Activated CD4-positive, CD25-positive, alpha-beta regulatory T cell treated with anti-CD3 and anti-CD28 coated beads, Interleukin-2, amount 50 U/mL, for 24 hours (primary cell): ENCODE measurements around the gene MLC1.
"Not testable (repeated sequence)": the region's sequence is repeated elsewhere in the genome, so short reads cannot be mapped to it uniquely, and the experiment has no call there.

Experiments used
- ATAC-seq, 2 donors: fragments of 150-1000 bp; cut with Tn5 transposase; one replicate each; pipeline ENCODE4 v1.10.0; 2021; ENCODE audit warnings: mild to moderate bottlenecking in 1 of 2, moderate library complexity in 1 of 2

MLC1 gene

DNA sequence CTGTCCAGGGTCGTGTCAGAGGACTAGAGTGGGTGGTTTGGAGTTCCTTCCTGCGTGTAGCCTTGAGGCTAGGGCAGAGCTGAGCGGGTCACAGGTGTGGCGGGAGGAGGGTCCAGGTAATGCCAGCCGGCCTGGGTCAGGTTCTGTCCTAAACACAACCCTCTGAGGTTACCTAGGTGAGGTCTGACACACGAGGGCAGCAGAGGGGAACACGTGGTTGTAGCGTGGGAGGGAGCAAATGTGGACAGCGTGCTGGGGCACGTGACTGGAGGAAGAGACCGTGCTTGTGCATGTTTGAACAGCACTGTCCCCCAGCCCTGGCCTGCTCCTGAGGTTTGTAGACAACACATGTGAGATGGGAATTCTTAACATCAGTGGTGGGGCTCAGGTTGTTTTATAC, 17.7 kb upstream of the MLC1 start:
- ATAC-seq, result no peak

DNA sequence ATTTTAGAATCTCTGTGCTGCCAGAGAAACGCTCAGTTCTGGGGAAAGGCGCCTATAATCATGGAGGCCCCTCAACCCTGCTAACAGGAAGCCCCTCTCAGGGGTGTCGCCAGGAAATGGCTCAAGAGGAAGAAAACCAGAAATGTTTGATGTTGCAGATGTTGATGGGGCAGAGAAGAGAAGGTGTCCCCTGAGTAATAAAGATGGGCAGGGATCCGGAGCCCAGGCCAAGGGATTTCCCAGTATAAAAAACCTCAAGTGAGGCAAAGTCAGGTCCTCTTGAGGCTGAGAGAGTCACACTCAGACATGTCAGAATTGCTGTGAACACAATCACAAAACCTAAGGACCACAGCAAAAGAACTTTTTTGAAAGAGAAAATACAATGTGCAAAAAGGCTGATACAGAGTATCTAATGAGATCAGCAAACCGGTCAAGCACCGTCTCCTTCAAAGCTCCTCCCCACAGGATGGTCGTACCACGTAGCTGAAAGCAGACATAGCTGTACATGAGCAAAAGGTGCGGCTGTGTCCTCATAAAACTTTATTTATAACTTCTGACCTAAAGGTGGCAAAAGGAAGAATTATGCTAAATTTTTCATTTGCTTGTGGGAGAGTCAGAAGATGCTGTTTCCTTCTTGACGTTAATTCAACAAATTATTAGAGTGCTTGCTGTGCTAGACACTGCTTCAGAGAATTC, 16.8 kb upstream of the MLC1 start:
- no peak for ATAC-seq

DNA sequence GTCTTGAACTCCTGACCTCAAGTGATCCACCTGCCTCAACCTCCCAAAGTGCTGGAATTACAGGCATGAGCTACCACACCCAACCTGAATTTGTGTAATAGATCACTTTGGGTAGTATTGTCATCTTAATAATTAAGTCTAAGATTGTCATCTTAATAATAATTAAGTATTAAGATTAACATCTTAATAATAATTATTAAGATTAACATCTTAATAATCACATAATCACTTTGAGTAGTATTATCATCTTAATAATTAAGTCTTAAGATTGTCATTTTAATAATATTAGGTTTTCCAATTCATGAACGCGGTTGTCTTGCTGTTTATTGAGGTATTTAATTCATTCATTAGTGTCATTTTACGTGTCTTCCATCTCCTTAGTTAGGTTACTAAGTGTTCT, 12.8 kb upstream of the MLC1 start:
- ATAC-seq, result no peak

DNA sequence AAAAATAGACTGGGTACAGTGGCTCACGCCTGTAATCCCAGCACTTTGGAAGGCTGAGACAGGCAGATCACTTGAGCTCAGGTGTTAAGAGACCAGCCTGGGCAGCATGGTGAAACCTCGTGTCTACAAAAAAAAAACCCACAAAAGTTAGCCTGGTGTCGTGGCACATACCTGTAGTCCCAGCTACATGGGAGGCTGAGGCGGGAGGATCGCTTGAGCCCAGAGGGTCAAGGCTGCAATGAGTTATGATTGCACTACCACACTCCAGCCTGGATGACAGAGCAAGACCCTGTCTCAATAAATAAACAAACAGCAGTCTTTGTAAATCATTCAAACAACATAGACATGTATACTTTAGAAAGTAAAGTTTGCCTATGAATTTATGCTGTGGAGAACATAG, 7.1 kb upstream of the MLC1 start:
- no peak for ATAC-seq

DNA sequence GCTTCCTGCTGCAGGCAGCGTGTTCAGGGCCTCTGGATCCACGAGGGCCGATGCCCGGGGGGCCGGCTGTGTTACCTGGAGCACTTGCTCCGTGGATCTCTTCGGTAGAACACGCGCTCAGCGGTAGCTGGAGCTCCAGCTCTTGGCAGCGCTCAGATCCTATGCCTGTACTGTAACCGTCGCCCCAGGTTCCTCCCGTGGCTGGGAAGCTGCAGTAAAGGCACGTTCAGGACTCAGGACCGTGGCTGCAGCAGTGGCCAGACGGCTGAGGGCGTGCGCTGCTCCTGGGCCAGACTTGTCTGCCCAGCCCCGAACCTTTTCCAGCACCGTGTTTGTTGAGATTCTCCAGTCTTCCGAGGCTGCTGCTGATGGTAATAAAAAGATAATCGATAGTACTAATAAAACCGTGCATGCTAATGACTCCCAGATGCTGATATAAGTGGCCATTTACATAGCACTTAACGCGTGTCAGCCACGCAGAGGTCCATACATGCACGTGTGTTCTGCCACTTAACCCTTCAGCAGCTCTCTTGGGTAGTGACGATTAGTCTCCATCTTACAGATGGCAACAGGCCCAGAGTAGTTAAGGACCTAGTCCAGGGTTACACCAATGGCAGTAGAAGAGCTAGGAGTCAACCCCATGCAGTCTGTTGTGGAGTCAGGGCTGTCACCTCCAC, 6.0 kb upstream of the MLC1 start:
- ATAC-seq, result no peak

DNA sequence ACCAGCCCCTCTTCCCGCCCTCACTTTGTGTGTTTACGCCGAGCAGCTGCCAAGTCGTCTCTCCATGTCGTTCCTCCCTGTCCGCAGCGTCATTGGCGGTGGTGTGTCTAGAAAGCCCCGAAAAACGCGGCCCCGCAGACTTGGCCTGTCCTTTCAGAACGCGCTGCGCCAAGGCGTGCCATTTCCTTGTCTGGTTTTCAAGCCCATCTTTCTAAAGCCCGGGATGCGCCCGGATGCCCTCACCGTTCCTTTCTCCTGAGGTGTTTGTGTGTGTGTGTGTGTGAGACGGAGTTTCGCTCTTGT, 5.1 kb upstream of the MLC1 start:
- no peak for ATAC-seq

DNA sequence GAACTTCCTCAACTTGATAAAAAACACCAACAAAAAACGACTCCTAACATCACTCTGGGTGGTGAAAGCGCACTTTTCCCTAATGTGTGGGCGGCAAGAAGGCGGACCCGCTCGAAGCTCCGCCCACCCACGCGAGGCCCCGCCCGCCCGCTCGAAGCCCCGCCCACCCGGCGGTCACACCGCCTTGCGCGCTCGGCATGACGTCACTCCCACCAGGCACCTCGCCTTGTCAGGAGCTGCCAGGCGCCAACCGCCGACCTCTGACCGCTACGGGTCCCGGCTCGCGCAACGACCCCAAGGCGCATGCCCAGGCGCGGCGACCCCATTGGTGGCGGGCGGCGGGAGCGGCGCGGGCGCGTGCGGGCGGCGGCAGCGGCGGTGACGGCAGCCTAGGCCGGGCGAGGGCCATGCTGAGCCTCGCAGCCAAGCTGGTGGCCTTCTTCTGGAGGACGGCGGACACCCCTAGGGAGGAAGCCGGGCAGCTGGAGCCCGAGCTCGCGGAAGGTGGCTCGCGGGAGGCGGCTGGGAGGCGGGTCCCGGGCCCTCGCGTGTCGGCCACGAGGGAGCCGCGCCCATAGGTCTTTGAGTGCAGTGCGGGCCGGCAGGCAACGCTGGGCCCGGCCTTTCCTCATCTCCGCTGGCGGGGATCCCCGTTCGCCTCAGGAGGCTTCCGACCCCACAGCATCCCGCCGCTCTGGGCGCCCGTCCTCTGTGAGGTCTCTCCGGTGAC, 4.6 kb upstream of the MLC1 start, which contains the start of gene MOV10L1:
TSS of gene MOV10L1 (plus strand) at position 325 of the 730 bp plus-strand sequence. CDS start at position 408, 83 bp downstream.
- ATAC-seq, result no peak

DNA sequence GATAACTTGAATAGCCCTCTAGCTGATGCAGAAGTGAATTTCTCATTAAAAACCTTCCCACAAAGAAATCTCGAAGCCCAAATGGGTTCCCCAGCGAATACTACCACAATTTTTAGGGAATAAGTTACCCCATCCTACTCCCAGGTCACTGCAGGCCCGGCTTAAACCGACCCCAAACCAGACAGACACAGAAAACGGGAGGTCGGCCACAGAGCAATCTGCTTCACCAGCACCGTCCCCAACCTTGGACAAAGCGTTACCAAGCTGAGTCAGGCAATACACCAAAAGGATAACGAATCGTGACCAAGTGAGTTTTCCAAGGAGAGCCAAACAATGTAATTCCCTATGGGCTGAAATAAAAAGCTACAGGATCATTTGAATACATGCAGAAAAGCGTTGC, 4.0 kb upstream of the MLC1 start:
- no peak for ATAC-seq

DNA sequence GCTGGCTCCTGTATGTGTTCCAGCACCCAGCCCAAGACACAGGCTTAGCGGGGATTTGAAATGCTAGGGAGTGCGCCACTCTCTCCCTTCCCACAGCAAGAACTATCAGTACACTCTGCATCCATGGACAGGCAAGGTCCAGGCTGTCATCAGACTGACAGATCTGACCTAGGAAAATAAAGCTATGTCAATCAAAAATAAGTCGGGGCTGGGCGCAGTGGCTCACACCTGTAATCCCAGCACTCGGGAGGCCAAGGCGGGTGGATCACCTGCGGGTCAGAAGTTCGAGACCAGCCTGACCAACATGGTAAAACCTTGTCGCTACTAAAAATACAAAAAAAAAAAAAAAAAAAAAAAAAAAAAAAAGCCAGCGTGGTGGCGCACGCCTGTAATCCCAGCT, 2.9 kb upstream of the MLC1 start:
- no peak for ATAC-seq

DNA sequence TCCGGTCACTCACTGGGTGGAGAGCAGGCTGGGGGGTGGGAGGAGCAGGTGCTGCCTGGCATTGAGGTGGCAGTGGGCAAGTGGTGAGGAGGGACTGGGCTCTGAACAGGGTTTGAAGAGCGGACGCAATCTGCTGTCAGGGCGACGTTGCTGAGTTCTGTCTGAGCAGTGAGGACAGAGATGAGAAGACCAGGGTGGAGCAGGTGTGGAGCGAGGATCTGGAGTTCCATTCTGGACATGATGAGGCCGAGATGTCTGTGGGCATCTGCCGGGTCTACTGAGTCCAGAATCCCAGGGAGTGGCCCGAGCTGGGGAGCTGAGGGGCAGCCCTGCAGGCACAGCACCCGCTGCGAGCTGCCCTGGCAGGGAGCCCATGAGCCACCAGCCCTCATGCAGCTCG, 2.4 kb upstream of the MLC1 start:
- ATAC-seq, result no peak

DNA sequence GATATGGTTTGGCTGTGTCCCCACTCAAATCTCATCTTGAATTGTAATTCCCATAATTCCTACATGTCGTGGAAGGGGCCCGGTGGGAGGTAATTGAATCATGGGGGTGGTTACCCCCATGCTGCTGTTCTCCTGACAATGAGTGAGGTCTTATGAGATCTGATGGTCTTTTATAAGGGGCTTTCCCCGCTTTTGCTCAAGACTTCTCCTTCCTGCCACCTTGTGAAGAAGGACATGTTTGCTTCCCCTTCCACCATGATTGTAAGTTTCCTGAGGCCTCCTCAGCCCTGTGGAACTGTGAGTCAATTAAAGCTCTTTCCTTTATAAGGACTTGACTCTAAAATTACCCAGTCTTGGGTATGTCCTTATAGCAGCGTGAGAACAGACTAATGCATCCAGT, 1.7 kb upstream of the MLC1 start:
- not testable (repeated sequence) for ATAC-seq

DNA sequence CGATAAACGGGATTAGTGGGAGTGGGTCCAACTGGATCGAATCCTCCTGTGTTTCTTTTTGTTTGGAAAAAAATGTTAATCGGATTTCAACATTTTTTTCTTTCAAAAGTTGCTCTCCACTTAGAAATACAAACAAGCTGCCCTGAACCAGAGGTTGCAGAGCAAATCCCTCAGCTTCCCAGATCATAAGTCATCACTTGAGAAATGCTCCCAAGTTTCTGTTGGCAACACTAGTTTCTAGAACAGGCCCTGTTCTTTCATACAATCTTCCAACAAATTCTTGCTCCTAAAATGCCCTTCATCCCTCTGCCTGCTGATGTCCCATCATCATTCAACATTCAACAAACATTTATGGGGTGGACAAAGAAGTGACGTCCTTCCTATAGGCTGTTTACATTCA, 1.3 kb upstream of the MLC1 start:
- ATAC-seq, result no peak

DNA sequence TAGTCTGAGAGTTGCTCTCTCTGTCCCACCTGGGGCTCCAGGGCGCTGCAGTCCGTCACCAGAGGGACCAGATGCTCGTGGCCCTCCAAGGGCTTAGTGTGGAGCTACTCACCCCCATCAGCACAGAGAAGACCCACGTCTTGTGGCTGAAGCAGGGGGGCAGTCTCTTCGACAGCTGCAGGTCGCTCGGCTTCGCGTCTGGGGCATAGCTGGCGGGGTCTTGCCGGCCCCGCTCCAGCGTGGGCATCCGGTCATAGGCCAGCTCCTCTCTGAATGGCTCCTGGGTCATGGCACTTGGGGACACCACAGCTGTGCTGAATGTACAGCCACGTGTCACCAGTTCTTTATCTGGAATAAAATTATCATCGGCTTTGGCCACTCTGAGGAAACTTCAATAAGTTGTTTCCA, 608 bp downstream of the MLC1 start:
- no peak for ATAC-seq

DNA sequence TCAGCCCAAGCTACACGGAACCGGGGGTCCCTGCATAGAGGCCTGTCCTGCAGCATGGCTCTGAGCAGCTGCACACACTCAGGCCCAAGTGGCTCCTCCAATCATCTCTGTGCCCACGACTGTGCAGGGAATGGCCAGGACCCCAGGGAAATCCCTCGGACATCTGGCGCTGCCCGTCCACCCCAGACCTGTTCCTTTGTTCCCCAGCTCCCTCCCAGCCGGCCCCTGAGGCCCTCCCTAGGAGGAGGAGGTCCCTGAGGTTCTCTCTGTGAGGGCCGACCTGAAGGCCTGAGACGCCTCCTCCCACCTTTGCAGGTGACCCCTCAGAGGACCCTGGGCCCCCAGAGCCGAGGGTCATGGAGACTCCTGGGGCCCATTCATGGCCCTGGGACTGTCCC, 1.1 kb downstream of the MLC1 start:
- ATAC-seq, result no peak

DNA sequence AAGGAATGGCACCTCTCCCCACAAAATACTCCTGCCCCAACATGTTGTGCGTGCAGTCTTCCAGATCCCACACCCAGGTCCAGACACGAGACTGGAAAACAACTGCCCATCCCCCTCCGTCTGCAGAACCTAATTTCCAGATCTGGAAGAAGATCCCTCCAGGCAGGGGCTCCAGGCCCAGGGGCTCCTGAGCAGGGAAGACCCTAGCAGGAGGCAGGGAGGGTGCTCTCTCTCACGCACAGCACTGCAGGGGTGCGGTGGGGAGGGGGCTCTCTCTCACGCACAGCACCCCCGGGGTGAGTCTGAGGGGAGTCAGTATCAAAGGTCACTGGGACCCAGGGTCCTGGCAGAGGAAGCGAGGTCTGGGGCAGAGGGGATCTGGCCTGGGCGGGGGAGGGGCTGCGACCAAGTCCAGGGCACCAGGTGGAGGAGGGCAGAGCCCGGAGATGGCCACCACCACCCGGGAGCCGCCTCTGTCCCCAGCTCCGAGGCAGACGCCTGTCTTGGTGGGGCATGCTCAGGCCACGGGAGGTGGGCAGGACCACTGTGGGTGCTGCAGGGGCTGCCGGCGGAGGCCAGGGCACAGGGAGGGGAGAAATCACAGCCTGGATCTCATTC, 1.7 kb downstream of the MLC1 start:
- no peak for ATAC-seq

DNA sequence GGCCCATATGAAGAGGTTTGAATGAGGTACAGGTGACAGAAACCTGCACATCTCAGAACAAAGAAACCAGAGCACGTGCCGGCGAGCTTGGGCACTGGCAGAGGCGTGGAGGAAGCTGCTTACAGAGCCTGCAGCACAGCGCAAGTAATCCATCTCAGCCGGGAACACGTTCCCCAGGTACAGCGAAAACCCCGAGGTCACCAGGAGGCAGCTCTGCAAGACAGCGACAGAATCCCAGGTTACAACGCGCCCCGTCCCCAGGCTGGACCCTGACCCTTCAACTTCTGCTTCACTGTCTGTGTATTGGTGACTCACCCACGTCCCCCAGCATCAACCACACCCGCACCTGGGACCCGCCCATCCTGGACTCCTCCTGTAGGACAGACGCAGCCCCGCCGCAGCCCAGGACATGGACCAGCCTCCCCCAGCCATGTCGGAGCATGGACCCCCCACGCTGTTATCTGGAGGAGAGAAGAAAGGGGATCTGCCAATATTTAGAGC, 2.2 kb downstream of the MLC1 start:
- ATAC-seq, result no peak

DNA sequence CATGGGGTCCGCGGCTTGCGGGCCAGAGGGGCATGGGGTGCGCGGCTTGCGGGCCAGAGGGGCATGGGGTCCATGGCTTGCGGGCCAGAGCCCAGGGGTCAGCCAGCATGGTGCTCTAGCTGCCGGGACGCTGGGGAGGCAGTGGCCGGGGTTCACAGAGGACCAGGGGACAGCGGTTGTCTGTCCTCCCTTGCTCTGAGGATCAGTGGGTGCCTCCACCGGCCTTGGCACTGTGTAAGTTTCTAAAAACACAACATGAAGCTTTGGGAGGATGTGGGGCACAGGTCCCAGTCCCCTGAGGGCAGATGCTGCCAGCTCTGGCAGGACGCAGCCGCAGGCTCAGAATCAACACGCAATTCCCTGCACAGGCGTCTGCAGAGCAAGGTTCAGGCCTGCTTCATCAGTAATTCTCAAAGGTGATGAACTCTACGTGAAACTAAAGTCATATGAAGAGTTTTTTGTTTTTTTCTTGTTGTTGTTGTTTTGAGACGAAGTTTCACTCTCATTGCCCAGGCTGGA, 3.0 kb downstream of the MLC1 start:
- no peak for ATAC-seq

DNA sequence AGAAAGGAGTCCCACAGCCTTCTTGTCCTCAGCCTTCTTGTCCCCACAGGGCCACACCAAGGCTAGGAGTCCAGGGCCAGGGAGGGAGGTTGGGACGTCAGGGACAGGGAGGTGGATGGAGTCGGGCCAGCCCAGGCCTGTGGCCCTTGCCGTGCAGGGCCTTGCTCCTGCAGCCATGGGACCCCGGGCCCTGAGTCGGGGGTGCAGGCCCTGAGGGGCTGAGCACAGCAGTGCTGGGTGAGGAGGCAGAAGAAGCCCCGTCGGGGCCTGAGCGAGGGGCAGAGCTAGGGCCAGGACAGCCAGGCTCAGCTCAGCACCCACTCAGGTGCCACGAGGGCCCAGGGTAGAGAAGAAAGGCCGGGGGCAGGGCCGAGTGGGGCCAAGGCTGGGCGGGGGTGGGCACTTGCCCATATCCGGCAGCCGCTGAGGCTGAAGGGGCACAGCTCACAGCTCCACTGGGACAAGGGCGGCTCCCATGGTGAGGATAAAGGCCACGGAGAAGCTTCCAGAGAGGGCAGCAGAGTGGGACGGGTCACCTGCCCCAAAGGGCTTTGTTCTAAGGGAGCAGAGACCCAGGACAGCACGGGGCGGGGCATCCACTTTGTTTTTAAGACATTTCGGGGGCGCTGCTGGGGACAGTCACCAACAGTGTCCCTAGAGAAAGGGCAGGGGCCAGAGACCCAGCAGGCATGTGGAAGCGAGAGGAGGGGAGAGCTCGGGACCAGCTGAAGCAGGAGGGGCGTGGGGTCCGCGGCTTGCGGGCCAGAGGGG, 3.6 kb downstream of the MLC1 start:
- ATAC-seq, result no peak

DNA sequence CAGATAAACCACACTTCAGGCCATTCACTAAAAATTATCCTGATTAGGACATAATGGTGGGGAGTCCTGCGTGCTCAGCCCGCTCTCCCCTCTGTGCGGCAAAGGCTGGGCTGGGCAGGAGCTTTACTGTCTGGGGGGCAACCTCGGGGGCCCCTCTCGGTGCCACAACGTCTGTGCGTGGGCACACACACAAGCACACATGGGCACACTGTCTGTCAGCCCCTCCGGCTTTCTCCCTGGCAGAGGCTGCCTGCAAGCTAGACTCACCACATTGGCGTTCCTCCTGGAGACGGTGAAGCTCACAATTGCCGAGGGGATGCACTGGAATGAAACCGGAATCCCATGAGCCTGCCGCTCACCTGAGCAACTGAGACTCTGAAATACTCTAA, 5.2 kb downstream of the MLC1 start:
- no peak for ATAC-seq

DNA sequence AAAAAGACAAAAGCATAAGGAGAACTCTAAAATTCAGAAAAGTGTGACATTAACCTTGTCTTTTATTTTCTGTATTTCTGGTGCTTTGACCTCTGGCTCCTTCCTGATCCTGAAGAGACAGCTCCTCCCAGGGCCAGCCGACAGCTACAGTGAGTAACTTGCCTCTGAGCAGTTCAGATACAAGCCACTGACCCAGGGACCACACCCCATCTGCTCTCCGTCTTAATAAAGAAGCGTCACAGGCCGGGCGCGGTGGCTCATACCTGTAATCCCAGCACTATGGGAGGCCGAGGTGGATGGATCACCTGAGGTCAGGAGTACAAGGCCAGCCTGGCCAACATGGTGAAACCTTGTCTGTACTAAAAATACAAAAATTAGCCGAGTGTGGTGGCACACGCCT, 6.5 kb downstream of the MLC1 start:
- ATAC-seq, result no peak

DNA sequence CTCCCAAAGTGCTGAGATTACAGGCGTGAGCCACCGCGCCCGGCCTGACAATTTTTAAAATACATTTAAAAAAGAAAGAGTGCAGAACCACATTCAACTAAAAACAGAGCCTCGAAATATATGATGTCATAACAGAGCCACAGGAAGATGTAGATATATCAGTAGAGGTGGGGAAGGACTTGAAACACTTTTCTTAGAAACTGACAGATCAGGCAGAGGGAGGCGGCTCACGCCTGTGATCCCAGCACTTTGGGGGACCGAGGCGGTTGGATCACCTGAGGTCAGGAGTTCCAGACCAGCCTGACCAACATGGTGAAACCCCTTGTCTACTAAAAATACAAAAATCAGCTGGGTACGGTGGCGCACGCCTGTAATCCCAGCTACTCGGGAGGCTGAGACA, 7.0 kb downstream of the MLC1 start:
- no peak for ATAC-seq
